H9 (cell line): ENCODE results near the gene FCF1. TPM values are rescaled to one million over a fixed set of nuclear protein-coding genes. Genes with fewer than 3 reads are reported as not detected.

ENCODE experiments used
- DNase-seq: peaks from one replicate; pipeline ENCODE4 v3.0.0-alpha.2; 2017
- H2AFZ ChIP-seq: one replicate; pipeline ENCODE4 v1.6.1; 2013; ENCODE audit warnings: mild to moderate bottlenecking, low read length, control low read depth, moderate library complexity
- H2AK5ac ChIP-seq: 2 replicates; pipeline ENCODE4 v1.6.1; 2013; ENCODE audit warnings: low read length, control low read depth, mixed read lengths; ENCODE audit not compliant: insufficient read length
- H2BK120ac ChIP-seq: one replicate; pipeline ENCODE4 v1.6.1; 2013; ENCODE audit warnings: low read depth, mild to moderate bottlenecking, low read length, control low read depth, inconsistent platforms; ENCODE audit not compliant: poor library complexity, severe bottlenecking
- H2BK12ac ChIP-seq: 2 replicates; pipeline ENCODE4 v1.6.1; 2013; ENCODE audit warnings: low read length, control low read depth, mixed read lengths, low read depth; ENCODE audit not compliant: insufficient read length
- H2BK15ac ChIP-seq: 2 replicates; pipeline ENCODE4 v1.6.1; 2013; ENCODE audit warnings: low read depth, low read length, control low read depth
- H2BK20ac ChIP-seq: one replicate; pipeline ENCODE4 v1.6.1; 2013; ENCODE audit warnings: low read depth, mild to moderate bottlenecking, low read length, control low read depth, inconsistent platforms; ENCODE audit not compliant: poor library complexity, severe bottlenecking
- H2BK5ac ChIP-seq: 2 replicates; pipeline ENCODE4 v1.6.1; 2013; ENCODE audit warnings: low read length, control low read depth, mixed read lengths; ENCODE audit not compliant: insufficient read length
- H3K14ac ChIP-seq: 2 replicates; pipeline ENCODE4 v1.6.1; 2013; ENCODE audit warnings: low read length, control low read depth; ENCODE audit not compliant: insufficient read depth
- H3K18ac ChIP-seq: 2 replicates; pipeline ENCODE4 v1.6.1; 2013; ENCODE audit warnings: low read depth, mild to moderate bottlenecking, mixed read lengths, low read length, control low read depth; ENCODE audit not compliant: insufficient read length
- H3K23ac ChIP-seq: 2 replicates; pipeline ENCODE4 v1.6.1; 2013; ENCODE audit warnings: low read length, control low read depth, mixed read lengths, low read depth; ENCODE audit not compliant: insufficient read length
- H3K23me2 ChIP-seq: 2 replicates; pipeline ENCODE4 v1.6.1; 2013; ENCODE audit warnings: low read depth, mild to moderate bottlenecking, mixed read lengths, low read length, control low read depth; ENCODE audit not compliant: insufficient read length, poor library complexity, severe bottlenecking
- H3K27ac ChIP-seq: 2 replicates; pipeline ENCODE4 v1.5.1; 2013; ENCODE audit warnings: low read length, control low read depth, mixed read lengths, low read depth; ENCODE audit not compliant: insufficient read length
- H3K27me3 ChIP-seq: 2 replicates; pipeline ENCODE4 v1.6.1; 2013; ENCODE audit warnings: low read length, control low read depth, inconsistent platforms; ENCODE audit not compliant: insufficient read depth
- H3K4ac ChIP-seq: 2 replicates; pipeline ENCODE4 v1.6.1; 2013; ENCODE audit warnings: low read depth, mild to moderate bottlenecking, control low read depth, inconsistent platforms, low read length, moderate library complexity
- H3K4me1 ChIP-seq: 2 replicates; pipeline ENCODE4 v1.6.1; 2013; ENCODE audit warnings: low read length, control low read depth, inconsistent platforms; ENCODE audit not compliant: insufficient read depth
- H3K4me2 ChIP-seq: 2 replicates; pipeline ENCODE4 v1.6.1; 2013; ENCODE audit warnings: low read length, control low read depth, mixed read lengths; ENCODE audit not compliant: insufficient read length, insufficient read depth
- H3K56ac ChIP-seq: 2 replicates; pipeline ENCODE4 v1.6.1; 2013; ENCODE audit warnings: low read depth, mild to moderate bottlenecking, mixed read lengths, low read length, control low read depth; ENCODE audit not compliant: insufficient read length
- H3K79me1 ChIP-seq: 2 replicates; pipeline ENCODE4 v1.6.1; 2013; ENCODE audit warnings: low read depth, mild to moderate bottlenecking, moderate library complexity, low read length, control low read depth, inconsistent platforms; ENCODE audit not compliant: insufficient read depth, poor library complexity, severe bottlenecking
- H3K79me2 ChIP-seq: 2 replicates; pipeline ENCODE4 v1.6.1; 2013; ENCODE audit warnings: low read length, control low read depth, inconsistent platforms; ENCODE audit not compliant: insufficient read depth
- H3K9ac ChIP-seq: 2 replicates; pipeline ENCODE4 v1.6.1; 2013; ENCODE audit warnings: low read length, control low read depth, mixed read lengths; ENCODE audit not compliant: insufficient read length; ENCODE audit errors: extremely low read depth
- H3K9me3 ChIP-seq: one replicate; pipeline ENCODE4 v1.6.1; 2013; ENCODE audit warnings: low read depth, low read length, inconsistent platforms; ENCODE audit not compliant: control insufficient read depth
- H3T11ph ChIP-seq: one replicate; pipeline ENCODE4 v1.6.1; 2013; ENCODE audit warnings: mild to moderate bottlenecking, low read length, control low read depth, inconsistent platforms
- H4K20me1 ChIP-seq: one replicate; pipeline ENCODE4 v1.6.1; 2013; ENCODE audit not compliant: control insufficient read depth, insufficient read length, insufficient read depth
- H4K5ac ChIP-seq: 2 replicates; pipeline ENCODE4 v1.6.1; 2013; ENCODE audit warnings: low read depth, mild to moderate bottlenecking, mixed read lengths, low read length, control low read depth; ENCODE audit not compliant: insufficient read length
- H4K8ac ChIP-seq: replicated peaks from 2 replicates; pipeline ENCODE4 v1.6.1; 2013; ENCODE audit warnings: low read length, control low read depth, mixed read lengths, low read depth; ENCODE audit not compliant: insufficient read length
- H4K91ac ChIP-seq: 2 replicates; pipeline ENCODE4 v1.6.1; 2013; ENCODE audit warnings: low read depth, mild to moderate bottlenecking, moderate library complexity, mixed read lengths, low read length, control low read depth; ENCODE audit not compliant: insufficient read length
- H3K27ac Mint-ChIP-seq, 3 experiments: 2 replicates in 2 of 3; 3 replicates in 1 of 3; pipeline ENCODE4 v1.8.0; 2020 to 2021; ENCODE audit warnings: mixed read lengths in 3 of 3, mild to moderate bottlenecking in 1 of 3, moderate library complexity in 1 of 3
- H3K27me3 Mint-ChIP-seq: 2 replicates; pipeline ENCODE4 v1.8.0; 2021; ENCODE audit warnings: low read depth, mild to moderate bottlenecking, moderate library complexity, mixed read lengths
- H3K36me3 Mint-ChIP-seq, 3 experiments: 2 replicates in 2 of 3; 3 replicates in 1 of 3; pipeline ENCODE4 v1.8.0; 2020 to 2021; ENCODE audit warnings: low read depth in 3 of 3, mixed read lengths in 3 of 3; ENCODE audit not compliant: insufficient read depth in 1 of 3
- H3K4me1 Mint-ChIP-seq, 2 experiments: 2 replicates each; pipeline ENCODE4 v1.8.0; 2020; ENCODE audit warnings: mixed read lengths in 2 of 2
- H3K4me3 Mint-ChIP-seq, 2 experiments: 2 replicates in 1 of 2; 3 replicates in 1 of 2; pipeline ENCODE4 v1.8.0; 2020 to 2021; ENCODE audit warnings: mild to moderate bottlenecking in 2 of 2, mixed read lengths in 2 of 2, moderate library complexity in 1 of 2
- H3K9me3 Mint-ChIP-seq, 2 experiments: 2 replicates in 1 of 2; 3 replicates in 1 of 2; pipeline ENCODE4 v1.8.0; 2020; ENCODE audit warnings: mild to moderate bottlenecking in 2 of 2, mixed read lengths in 2 of 2, moderate library complexity in 1 of 2
- CTCF ChIP-seq: fragments of 200-600 bp; sonication (generic); conservative IDR thresholded peaks from 3 replicates; pipeline ENCODE4 v1.8.0; 2021; ENCODE audit warnings: antibody characterized with exemption, mild to moderate bottlenecking
- total RNA-seq: library from RNA; stranded (reverse); gene quantifications from 2 replicates; pipeline ENCODE4 v1.2.1, GENCODE V29; 2021

The FCF1 gene
- total RNA-seq, 1 experiment from 2014 or later, result 87.7 TPM

- H2BK120ac ChIP-seq, result no peak overlapping the region
- no peak overlapping the region for H2BK12ac ChIP-seq
- H3K79me1 ChIP-seq, result peaks cover 3% of the 10 kb centered on the region
- H2BK20ac ChIP-seq, result no peak overlapping the region
- H3K9ac ChIP-seq, result no peak overlapping the region
- H3K4me1 ChIP-seq, result no peaks in the 10 kb centered on the region
- H3K36me3 Mint-ChIP-seq, result peaks cover 40 to 83% (median 82%) of the 10 kb centered on the region in 3 experiments; a peak in 6 of 7 replicates
- no peak overlapping the region for H4K91ac ChIP-seq
- no peak overlapping the region for H3K14ac ChIP-seq
- no peak overlapping the region for H4K5ac ChIP-seq
- no peak overlapping the region for H2BK5ac ChIP-seq
- no peaks in the 10 kb centered on the region; a peak in 1 of 4 replicates for H3K4me1 Mint-ChIP-seq
- TF ChIP-seq CTCF, result no peak
- no peak overlapping the region for H3K4ac ChIP-seq
- H3K23ac ChIP-seq, result no peak overlapping the region
- H3K9me3 Mint-ChIP-seq, result 0 out of 5 replicates have a peak, but pooled peaks cover 0 to 2% of the 10 kb centered on the region in 2 experiments
- H3K27ac ChIP-seq, result no peak overlapping the region
- H3T11ph ChIP-seq, result no peak overlapping the region
- no peak overlapping the region for H2AFZ ChIP-seq
- H3K18ac ChIP-seq, result no peak overlapping the region
- H3K23me2 ChIP-seq, result no peaks in the 10 kb centered on the region
- no peak for DNase-seq
- no peak overlapping the region for H3K56ac ChIP-seq
- no peak overlapping the region for H2BK15ac ChIP-seq
- H3K27me3 ChIP-seq, result no peaks in the 10 kb centered on the region
- H4K8ac ChIP-seq, result no peak overlapping the region
- H3K27ac Mint-ChIP-seq, result no peak overlapping the region
- no peak overlapping the region for H3K4me3 Mint-ChIP-seq
- H4K20me1 ChIP-seq, result no peaks in the 10 kb centered on the region
- no peaks in the 10 kb centered on the region for H3K9me3 ChIP-seq
- no peak overlapping the region for H3K4me2 ChIP-seq
- H3K27me3 Mint-ChIP-seq, result no peaks in the 10 kb centered on the region
- H3K79me2 ChIP-seq, result no peaks in the 10 kb centered on the region
- H2AK5ac ChIP-seq, result no peak overlapping the region
Observed at GRCh38 chr14:74784634-74785033, 71.7 kb downstream of the FCF1 start.
